HEK293 (cell line): ENCODE data around the gene ARMH4.

Source experiments
- CTCF ChIA-PET: fragments of 350-600 bp; formaldehyde crosslinking; extraction: SDS; loops from one replicate; lab custom pipeline; 2021; ENCODE audit warnings: antibody characterized with exemption; lab: Yijun Ruan, JAX
- POLR2A ChIA-PET: fragments of 300-600 bp; formaldehyde crosslinking; extraction: SDS; loops from one replicate; lab custom pipeline; 2020; ENCODE audit warnings: antibody characterized with exemption, inconsistent platforms; lab: Yijun Ruan, JAX
- H3K27ac ChIP-seq: fragments of 200-500 bp; sonication (Bioruptor generic); 2 replicates; pipeline ENCODE4 v1.5.1; 2014; ENCODE audit warnings: low read depth, low read length, control low read depth, inconsistent platforms; ENCODE audit errors: extremely low read depth
- H3K36me3 ChIP-seq, 2 experiments: fragments of 200-500 bp in 1 of 2; sonication (Bioruptor generic) in 1 of 2; 1 replicate in 1 of 2; 2 replicates in 1 of 2; pipeline ENCODE4 v1.5.1; 2014 to 2017; ENCODE audit warnings: inconsistent platforms in 2 of 2, low read length in 2 of 2; ENCODE audit not compliant: control insufficient read depth in 2 of 2, insufficient read depth in 1 of 2
- H3K4me1 ChIP-seq: fragments of 200-500 bp; sonication (Bioruptor generic); 2 replicates; pipeline ENCODE4 v1.5.1; 2014; ENCODE audit warnings: mild to moderate bottlenecking, low read length, inconsistent platforms; ENCODE audit not compliant: control insufficient read depth, insufficient read depth
- H3K4me3 ChIP-seq: 2 replicates; pipeline ENCODE4 v1.5.1; 2011; ENCODE audit warnings: low read depth, mild to moderate bottlenecking, control low read depth, low read length, moderate library complexity
- H3K9me3 ChIP-seq: fragments of 200-500 bp; sonication (Bioruptor generic); 2 replicates; pipeline ENCODE4 v1.5.1; 2014; ENCODE audit warnings: low read depth, low read length, inconsistent platforms; ENCODE audit not compliant: control insufficient read depth, insufficient read depth
- ATF2 ChIP-seq: fragments of 450-650 bp; formaldehyde crosslinking; IDR thresholded peaks from 2 replicates; pipeline ENCODE4 v1.5.1; 2016; ENCODE audit warnings: missing biosample characterization, missing genetic modification characterization, low read depth
- BCL6B ChIP-seq: fragments of 450-650 bp; formaldehyde crosslinking; IDR thresholded peaks from 2 replicates; pipeline ENCODE4 v1.5.1; 2017; ENCODE audit warnings: missing biosample characterization, missing genetic modification characterization
- FEZF1 ChIP-seq: fragments of 450-650 bp; formaldehyde crosslinking; IDR thresholded peaks from 2 replicates; pipeline ENCODE4 v1.5.1; 2016; ENCODE audit warnings: missing biosample characterization, missing genetic modification characterization
- GLIS2 ChIP-seq: fragments of 450-650 bp; formaldehyde crosslinking; IDR thresholded peaks from 2 replicates; pipeline ENCODE4 v1.5.1; 2016; ENCODE audit warnings: missing biosample characterization, missing genetic modification characterization
- HOXA7 ChIP-seq: sonication (generic); formaldehyde crosslinking; IDR thresholded peaks from 2 replicates; pipeline ENCODE4 v1.8.1; 2022; ENCODE audit warnings: missing genetic modification reagents, borderline replicate concordance
- KLF16 ChIP-seq: fragments of 450-650 bp; formaldehyde crosslinking; IDR thresholded peaks from 2 replicates; pipeline ENCODE4 v1.5.1; 2017; ENCODE audit warnings: missing biosample characterization, missing genetic modification characterization
- KLF8 ChIP-seq: fragments of 450-650 bp; formaldehyde crosslinking; IDR thresholded peaks from 2 replicates; pipeline ENCODE4 v1.5.1; 2016; ENCODE audit warnings: missing biosample characterization, missing genetic modification characterization
- OSR2 ChIP-seq: fragments of 450-650 bp; formaldehyde crosslinking; IDR thresholded peaks from 2 replicates; pipeline ENCODE4 v1.5.1; 2016; ENCODE audit warnings: missing biosample characterization, missing genetic modification characterization
- OVOL3 ChIP-seq: fragments of 450-650 bp; formaldehyde crosslinking; IDR thresholded peaks from 2 replicates; pipeline ENCODE4 v1.5.1; 2016; ENCODE audit warnings: missing biosample characterization, missing genetic modification characterization
- PBX3 ChIP-seq: sonication (generic); formaldehyde crosslinking; IDR thresholded peaks from 2 replicates; pipeline ENCODE4 v1.8.1; 2022; ENCODE audit warnings: mild to moderate bottlenecking, moderate library complexity, missing genetic modification reagents
- PRDM6 ChIP-seq: fragments of 450-650 bp; formaldehyde crosslinking; IDR thresholded peaks from 2 replicates; pipeline ENCODE4 v1.5.1; 2017; ENCODE audit warnings: missing biosample characterization, missing genetic modification characterization
- SP7 ChIP-seq: fragments of 450-650 bp; formaldehyde crosslinking; IDR thresholded peaks from 2 replicates; pipeline ENCODE4 v1.5.1; 2016; ENCODE audit warnings: missing biosample characterization, missing genetic modification characterization
- ZBTB17 ChIP-seq: fragments of 450-650 bp; formaldehyde crosslinking; IDR thresholded peaks from 2 replicates; pipeline ENCODE4 v1.5.1; 2016; ENCODE audit warnings: missing biosample characterization, missing genetic modification characterization
- ZFP41 ChIP-seq: fragments of 450-650 bp; formaldehyde crosslinking; IDR thresholded peaks from 2 replicates; pipeline ENCODE4 v1.5.1; 2016; ENCODE audit warnings: missing biosample characterization, missing genetic modification characterization, borderline replicate concordance
- ZNF146 ChIP-seq: fragments of 450-650 bp; formaldehyde crosslinking; IDR thresholded peaks from 2 replicates; pipeline ENCODE4 v1.5.1; 2016; ENCODE audit warnings: missing biosample characterization, missing genetic modification characterization
- ZNF292 ChIP-seq: fragments of 450-650 bp; formaldehyde crosslinking; IDR thresholded peaks from 2 replicates; pipeline ENCODE4 v1.5.1; 2016; ENCODE audit warnings: low read depth, missing biosample characterization, missing genetic modification characterization, borderline replicate concordance
- ZNF366 ChIP-seq: fragments of 450-650 bp; formaldehyde crosslinking; conservative IDR thresholded peaks from 2 replicates; pipeline ENCODE4 v1.5.1; 2016; ENCODE audit warnings: missing biosample characterization, missing genetic modification characterization
- ZNF398 ChIP-seq: fragments of 450-650 bp; formaldehyde crosslinking; IDR thresholded peaks from 2 replicates; pipeline ENCODE4 v1.5.1; 2017; ENCODE audit warnings: missing biosample characterization, missing genetic modification characterization
- ZNF404 ChIP-seq: fragments of 450-650 bp; formaldehyde crosslinking; IDR thresholded peaks from 2 replicates; pipeline ENCODE4 v1.5.1; 2017; ENCODE audit warnings: missing biosample characterization, missing genetic modification characterization
- ZNF571 ChIP-seq: fragments of 450-650 bp; formaldehyde crosslinking; IDR thresholded peaks from 2 replicates; pipeline ENCODE4 v1.5.0; 2017; ENCODE audit warnings: missing biosample characterization, missing genetic modification characterization
- ZNF629 ChIP-seq: fragments of 450-650 bp; formaldehyde crosslinking; IDR thresholded peaks from 2 replicates; pipeline ENCODE4 v1.5.1; 2017; ENCODE audit warnings: missing biosample characterization, missing genetic modification characterization
- ZNF639 ChIP-seq: fragments of 450-650 bp; formaldehyde crosslinking; IDR thresholded peaks from 2 replicates; pipeline ENCODE4 v1.5.1; 2016; ENCODE audit warnings: missing biosample characterization, missing genetic modification characterization
- ZNF660 ChIP-seq: fragments of 450-650 bp; IDR thresholded peaks from 2 replicates; pipeline ENCODE4 v1.5.1; 2018; ENCODE audit warnings: missing biosample characterization, mild to moderate bottlenecking, missing genetic modification characterization
- ZNF692 ChIP-seq: fragments of 450-650 bp; formaldehyde crosslinking; IDR thresholded peaks from 2 replicates; pipeline ENCODE4 v1.5.1; 2016; ENCODE audit warnings: missing biosample characterization, missing genetic modification characterization
- ZNF704 ChIP-seq: fragments of 450-650 bp; formaldehyde crosslinking; IDR thresholded peaks from 2 replicates; pipeline ENCODE4 v1.5.1; 2016; ENCODE audit warnings: missing biosample characterization, missing genetic modification characterization

The ARMH4 gene

GRCh38 chr14:58104808-58105207, 47.2 kb downstream of the ARMH4 start (continued):
- TF ChIP-seq ATF2 (tag by site-specific recombination) (peak; percentile 89), KLF8 (tag by site-specific recombination) (peak; percentile 46; the same call in 1 of the 2 replicates), ZNF639 (tag by site-specific recombination) (0 out of 2 replicates have a peak, but pooled peaks have one; percentile 35), HOXA7 (CRISPR knock-in tag) (no peak), ZNF292 (tag by site-specific recombination) (no peak), BCL6B (peak; percentile 26; the same call in 1 of the 2 replicates), SP7 (peak; percentile 38; the same call in 1 of the 2 replicates), ZNF398 (tag by site-specific recombination) (0 out of 2 replicates have a peak, but pooled peaks have one; percentile 12), ZNF404 (tag by site-specific recombination) (no peak), PRDM6 (tag by site-specific recombination) (peak; percentile 53; the same call in 1 of the 2 replicates), KLF16 (tag by site-specific recombination) (peak; percentile 53; the same call in 1 of the 2 replicates), GLIS2 (tag by site-specific recombination) (no peak), ZNF629 (tag by site-specific recombination) (peak; percentile 64), ZNF366 (tag by site-specific recombination) (peak; percentile 68), ZNF692 (tag by site-specific recombination) (peak; percentile 45; the same call in 1 of the 2 replicates)
- TF ChIP-seq, all 188 proteins: peak for 18

- no peak overlapping the region for H3K4me3 ChIP-seq
- ChIA-PET POLR2A (no interaction called here), CTCF (no interaction called here)
- H3K9me3 ChIP-seq: no peaks in the 10 kb centered on the region
- no peak overlapping the region for H3K27ac ChIP-seq
- H3K36me3 ChIP-seq: no peaks in the 10 kb centered on the region
- H3K4me1 ChIP-seq: peaks cover 2% of the 10 kb centered on the region; the same call in 1 of the 2 replicates
- TF ChIP-seq ZNF660 (tag by site-specific recombination) (no peak), OVOL3 (tag by site-specific recombination) (no peak), FEZF1 (no peak), ZNF146 (no peak), PBX3 (CRISPR knock-in tag) (no peak), ZNF704 (tag by site-specific recombination) (no peak), ZNF571 (tag by site-specific recombination) (no peak), ZNF292 (tag by site-specific recombination) (no peak), ZBTB17 (tag by site-specific recombination) (no peak), OSR2 (tag by site-specific recombination) (no peak), ZFP41 (tag by site-specific recombination) (no peak)
These were observed 51.2 kb downstream of the ARMH4 start for GRCh38 chr14:58100735-58101368.
